ENCODE measurements around the gene ANXA2R.
"Not testable (repeated sequence)": the region's sequence is repeated elsewhere in the genome, so short reads cannot be mapped to it uniquely, and the experiment has no call there.

ANXA2R gene

GRCh38 chr5:43061352-43062075, 21.4 kb upstream of the ANXA2R start:
- in situ Hi-C loops (cut with MboI; ENCODE audit: low sequenced_read_pairs) = no loop called here

GRCh38 chr5:43060020-43060419, 19.9 kb upstream of the ANXA2R start:
- in situ Hi-C loops (cut with MboI; ENCODE audit: low sequenced_read_pairs) = not testable (repeated sequence)

GRCh38 chr5:43055098-43055497, 15.0 kb upstream of the ANXA2R start:
- in situ Hi-C loops (cut with MboI; ENCODE audit: low sequenced_read_pairs) = not testable (repeated sequence)

GRCh38 chr5:43051684-43052083, 11.6 kb upstream of the ANXA2R start:
- in situ Hi-C loops (cut with MboI; ENCODE audit: low sequenced_read_pairs) = no loop called here

GRCh38 chr5:43050384-43050783, 10.3 kb upstream of the ANXA2R start:
- in situ Hi-C loops (cut with MboI; ENCODE audit: low sequenced_read_pairs) = no loop called here

GRCh38 chr5:43049236-43049635, 9.1 kb upstream of the ANXA2R start:
- in situ Hi-C loops (cut with MboI; ENCODE audit: low sequenced_read_pairs) = no loop called here

- in situ Hi-C loops (cut with MboI; ENCODE audit: low sequenced_read_pairs) = no loop called here
These were observed 6.4 kb upstream of the ANXA2R start for GRCh38 chr5:43046474-43046873.

- in situ Hi-C loops (cut with MboI; ENCODE audit: low sequenced_read_pairs) = no loop called here
These were observed 5.1 kb upstream of the ANXA2R start for GRCh38 chr5:43045236-43045635.

- in situ Hi-C loops (cut with MboI; ENCODE audit: low sequenced_read_pairs) = no loop called here
These were observed 4.2 kb upstream of the ANXA2R start for GRCh38 chr5:43044181-43044914.

- in situ Hi-C loops (cut with MboI; ENCODE audit: low sequenced_read_pairs) = no loop called here
These were observed 3.3 kb upstream of the ANXA2R start for GRCh38 chr5:43043400-43043756.

GRCh38 chr5:43042626-43043399, 2.7 kb upstream of the ANXA2R start:
- in situ Hi-C loops (cut with MboI; ENCODE audit: low sequenced_read_pairs) = no loop called here

- in situ Hi-C loops (cut with MboI; ENCODE audit: low sequenced_read_pairs) = no loop called here
These were observed 2.1 kb upstream of the ANXA2R start for GRCh38 chr5:43042176-43042625.

- in situ Hi-C loops (cut with MboI; ENCODE audit: low sequenced_read_pairs) = no loop called here
These were observed 1.6 kb upstream of the ANXA2R start for GRCh38 chr5:43041669-43042175.

- in situ Hi-C loops (cut with MboI; ENCODE audit: low sequenced_read_pairs) = no loop called here
These were observed 1.1 kb upstream of the ANXA2R start for GRCh38 chr5:43041110-43041668.

- in situ Hi-C loops (cut with MboI; ENCODE audit: low sequenced_read_pairs) = no loop called here
These were observed 440 bp downstream of the ANXA2R start for GRCh38 chr5:43039471-43040286.

GRCh38 chr5:43039152-43039470, 1.0 kb downstream of the ANXA2R start:
- in situ Hi-C loops (cut with MboI; ENCODE audit: low sequenced_read_pairs) = no loop called here

GRCh38 chr5:43038496-43038989, 1.6 kb downstream of the ANXA2R start:
- in situ Hi-C loops (cut with MboI; ENCODE audit: low sequenced_read_pairs) = no loop called here

- in situ Hi-C loops (cut with MboI; ENCODE audit: low sequenced_read_pairs) = no loop called here
These were observed 2.3 kb downstream of the ANXA2R start for GRCh38 chr5:43037636-43038495.

- in situ Hi-C loops (cut with MboI; ENCODE audit: low sequenced_read_pairs) = no loop called here
These were observed 3.1 kb downstream of the ANXA2R start for GRCh38 chr5:43036856-43037635.
